Vagina (tissue), 2 donors: ENCODE data around the gene ARHGAP11A.

Experiments
- CTCF ChIP-seq, 3 experiments: fragments of 450-650 bp in 2 of 3; fragments of 200-600 bp in 1 of 3; sonication (generic) in 1 of 3; IDR thresholded peaks; one replicate each; pipeline ENCODE4 v1.5.1; 2017 to 2019; ENCODE audit warnings: antibody characterized with exemption in 3 of 3, mild to moderate bottlenecking in 2 of 3, moderate library complexity in 2 of 3
- POLR2AphosphoS5 ChIP-seq, 2 donors: sonication (generic); formaldehyde crosslinking; IDR thresholded peaks; one replicate each; pipeline ENCODE4 v1.9.0; 2017; ENCODE audit warnings: antibody characterized with exemption in 2 of 2, mild to moderate bottlenecking in 2 of 2, low read depth in 1 of 2; ENCODE audit not compliant: insufficient read depth in 1 of 2

DNA sequence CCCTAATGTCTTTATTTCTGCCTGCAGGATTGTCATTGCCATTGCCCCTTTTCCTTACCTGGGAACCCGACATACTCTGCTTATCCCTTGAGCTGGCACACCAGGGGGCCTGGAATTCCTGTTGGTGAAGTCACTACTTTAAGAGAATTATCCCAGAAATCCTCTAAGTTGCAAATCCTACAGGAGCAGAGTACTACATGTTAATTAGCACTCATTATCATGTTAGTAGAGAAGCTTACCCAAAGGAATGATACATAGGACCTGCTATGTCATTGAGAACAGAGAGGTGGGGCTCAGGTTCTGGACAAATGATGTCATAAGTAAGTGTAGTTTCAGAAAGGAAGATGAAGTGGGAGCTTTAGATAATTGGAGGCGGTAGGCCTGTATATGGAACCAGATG is 53.6 kb downstream of the ARHGAP11A start:
- TF ChIP-seq CTCF (IDR thresholded peaks at IDR 0.05) (no peak), POLR2AphosphoS5 (IDR thresholded peaks at IDR 0.05; ENCODE audit: insufficient read depth in 1 of 2, low read depth in 1 of 2) (no peak)
